EL (cell line): ENCODE data around the gene SLC6A11.

Source experiments
- DNase-seq: peaks from one replicate; pipeline ENCODE4 v3.0.0-alpha.2; 2016

SLC6A11 gene

GRCh38 chr3:10933805-10934481 lies 117.9 kb downstream of the SLC6A11 start:
- DNase-seq: peak; percentile 80

- no peak for DNase-seq
Measured at GRCh38 chr3:10935028-10935427, 119.0 kb downstream of the SLC6A11 start.

GRCh38 chr3:10935846-10936631 lies 120.0 kb downstream of the SLC6A11 start:
- no peak for DNase-seq

- DNase-seq: no peak
Measured at GRCh38 chr3:10936686-10937085, 120.7 kb downstream of the SLC6A11 start.

GRCh38 chr3:10937141-10937825 lies 121.3 kb downstream of the SLC6A11 start:
- DNase-seq: no peak

- DNase-seq: no peak
Measured at GRCh38 chr3:10939556-10939955, 123.5 kb downstream of the SLC6A11 start.

GRCh38 chr3:10940106-10940505 lies 124.1 kb downstream of the SLC6A11 start:
- DNase-seq: no peak

- no peak for DNase-seq
Measured at GRCh38 chr3:10941972-10942371, 125.9 kb downstream of the SLC6A11 start.

- no peak for DNase-seq
Measured at GRCh38 chr3:10942690-10943205, 126.7 kb downstream of the SLC6A11 start.

- no peak for DNase-seq
Measured at GRCh38 chr3:10944866-10945265, 128.8 kb downstream of the SLC6A11 start.

- peak; percentile 51 for DNase-seq
Measured at GRCh38 chr3:10945683-10946287, 129.8 kb downstream of the SLC6A11 start.

GRCh38 chr3:10946526-10946925 lies 130.5 kb downstream of the SLC6A11 start:
- DNase-seq: no peak

- DNase-seq: no peak
Measured at GRCh38 chr3:10948326-10948725, 132.3 kb downstream of the SLC6A11 start.

- no peak for DNase-seq
Measured at GRCh38 chr3:10949197-10949596, 133.2 kb downstream of the SLC6A11 start.

GRCh38 chr3:10950476-10951294 lies 134.7 kb downstream of the SLC6A11 start:
- peak; percentile 55 for DNase-seq

GRCh38 chr3:10951295-10951926 lies 135.4 kb downstream of the SLC6A11 start:
- no peak for DNase-seq

GRCh38 chr3:10952525-10952924 lies 136.5 kb downstream of the SLC6A11 start:
- DNase-seq: no peak

- DNase-seq: no peak
Measured at GRCh38 chr3:10954740-10955139, 138.7 kb downstream of the SLC6A11 start.

- no peak for DNase-seq
Measured at GRCh38 chr3:10955711-10956453, 139.9 kb downstream of the SLC6A11 start.

- DNase-seq: no peak
Measured at GRCh38 chr3:10956531-10956930, 140.5 kb downstream of the SLC6A11 start.

GRCh38 chr3:10956986-10957385 lies 141.0 kb downstream of the SLC6A11 start:
- no peak for DNase-seq
